Measurements from ENCODE around the gene PLAAT2.

- TF ChIP-seq CTCF (IDR thresholded peaks at IDR 0.05) (no peak), SMAD4 (CRISPR knock-in tag; IDR thresholded peaks at IDR 0.05) (no peak), PRDM15 (CRISPR knock-in tag; IDR thresholded peaks at IDR 0.05) (no peak), HMGXB4 (CRISPR knock-in tag; IDR thresholded peaks at IDR 0.05) (no peak), ELF4 (CRISPR knock-in tag; IDR thresholded peaks at IDR 0.05; ENCODE audit: low read depth) (no peak), CBFB (CRISPR knock-in tag; IDR thresholded peaks at IDR 0.05; ENCODE audit: low read depth) (no peak)
These were observed 40.0 kb upstream of the PLAAT2 start for GRCh38 chr11:63603180-63603518.
